Effector CD4-positive, alpha-beta T cell (primary cell): ENCODE measurements around the gene BMP8B.
"Not testable (repeated sequence)": the region's sequence is repeated elsewhere in the genome, so short reads cannot be mapped to it uniquely, and the experiment has no call there.

Experiments used
- DNase-seq: peaks from one replicate; pipeline ENCODE4 v3.0.0-alpha.2; 2020

Gene BMP8B

DNA sequence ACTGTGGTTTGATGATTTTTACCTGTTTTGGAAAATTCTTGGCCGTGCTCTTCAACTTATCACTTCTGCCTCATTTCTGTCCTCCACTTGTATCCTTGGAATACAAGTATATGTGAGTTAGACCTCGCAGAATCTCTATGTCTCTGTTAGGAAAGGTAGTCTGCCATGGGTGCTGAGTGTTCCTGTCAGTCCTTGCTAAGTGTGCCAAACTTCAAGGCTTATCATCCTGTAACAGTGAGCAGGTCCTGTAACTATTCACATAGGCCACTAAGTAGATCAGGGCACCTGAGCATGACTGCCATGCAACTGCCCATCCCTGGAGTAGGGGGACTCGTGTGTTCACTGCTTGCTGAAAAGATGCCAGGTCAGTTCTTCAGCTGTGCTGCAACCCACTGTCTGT is 24.2 kb upstream of the BMP8B start:
- DNase-seq, result no peak

DNA sequence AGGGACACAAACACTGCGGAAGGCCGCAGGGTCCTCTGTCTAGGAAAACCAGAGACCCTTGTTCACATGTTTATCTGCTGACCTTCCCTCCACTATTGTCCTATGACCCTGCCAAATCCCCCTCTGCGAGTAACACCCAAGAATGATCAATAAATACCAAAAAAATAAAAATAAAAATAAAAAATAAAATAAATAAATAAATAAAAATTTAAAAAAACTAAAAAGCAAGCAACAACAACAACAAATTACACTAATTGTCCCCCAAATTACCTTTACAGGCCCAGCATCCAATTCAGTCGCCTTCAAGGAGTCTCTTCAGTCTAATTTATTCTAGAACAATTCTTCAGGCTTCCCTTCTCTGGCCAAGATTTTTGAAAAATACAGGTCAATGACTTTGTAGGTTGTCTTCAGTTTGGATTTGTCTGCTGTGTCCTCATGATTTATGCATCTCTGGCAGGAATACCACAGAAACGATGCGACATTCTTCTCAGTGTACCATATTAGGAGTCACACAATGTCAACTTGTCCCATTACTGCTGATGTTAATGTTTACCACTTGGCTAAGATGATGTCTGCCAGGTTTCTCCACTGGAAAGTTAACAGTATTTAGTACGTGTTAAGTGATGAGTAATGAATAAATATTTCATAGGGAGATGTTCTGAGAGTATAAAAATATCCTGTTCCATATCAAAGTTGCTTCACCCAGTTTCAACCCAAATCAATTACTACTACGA is 20.3 kb upstream of the BMP8B start:
- no peak for DNase-seq

DNA sequence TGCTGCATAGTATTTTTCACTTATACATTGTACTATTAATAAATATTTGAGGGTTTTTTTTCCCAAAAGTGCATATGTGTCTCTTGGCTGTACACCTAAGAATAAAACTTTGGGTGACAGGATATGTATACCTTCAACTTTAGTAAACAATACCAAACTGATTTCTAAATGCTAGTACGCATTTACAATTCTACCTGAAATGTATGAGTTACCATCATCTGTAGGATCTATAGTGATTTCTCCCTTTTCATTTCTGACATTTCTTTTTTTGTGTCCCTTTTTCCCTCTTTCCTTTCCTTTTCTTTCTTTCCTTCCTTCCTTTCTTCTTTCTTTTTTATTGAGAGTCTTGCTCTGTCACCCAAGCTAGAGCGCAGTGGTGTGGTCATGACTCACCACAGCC is 16.7 kb upstream of the BMP8B start:
- DNase-seq, result no peak

DNA sequence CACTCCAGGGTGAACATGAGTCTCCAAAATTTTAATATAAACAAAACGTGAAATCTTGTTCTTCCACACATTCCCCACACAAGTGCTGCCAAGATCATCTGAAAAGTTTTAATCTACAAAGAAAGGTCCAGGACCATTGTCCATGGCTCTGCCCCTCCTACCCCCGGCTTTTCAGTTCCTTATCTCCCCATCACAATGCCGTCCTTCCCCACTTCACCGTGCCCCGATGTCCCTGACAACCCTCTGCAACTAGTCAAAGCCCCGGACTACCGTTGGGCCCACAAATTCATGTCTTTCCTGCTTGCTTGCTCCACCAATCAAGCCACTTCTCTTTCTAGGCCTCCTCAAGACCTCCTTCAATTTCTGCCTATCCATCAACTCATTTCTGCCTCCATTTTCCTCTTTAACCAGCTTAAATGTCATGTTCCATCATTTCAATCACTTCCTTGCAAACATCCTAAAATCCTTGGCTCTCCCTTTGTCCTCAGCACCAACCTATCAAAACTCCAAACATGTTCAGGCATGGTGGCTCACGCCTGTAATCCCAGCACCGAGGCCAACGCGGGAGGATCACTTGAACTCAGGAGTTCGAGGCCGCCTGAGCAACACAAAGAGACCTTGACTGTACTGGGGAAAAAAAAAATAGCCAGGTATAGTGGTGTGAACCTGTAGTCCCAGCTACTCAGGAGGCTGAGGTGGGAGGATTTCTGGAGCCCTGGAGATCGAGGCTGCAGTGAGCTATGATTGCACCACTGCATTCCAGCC is 14.0 kb upstream of the BMP8B start:
- no peak for DNase-seq

DNA sequence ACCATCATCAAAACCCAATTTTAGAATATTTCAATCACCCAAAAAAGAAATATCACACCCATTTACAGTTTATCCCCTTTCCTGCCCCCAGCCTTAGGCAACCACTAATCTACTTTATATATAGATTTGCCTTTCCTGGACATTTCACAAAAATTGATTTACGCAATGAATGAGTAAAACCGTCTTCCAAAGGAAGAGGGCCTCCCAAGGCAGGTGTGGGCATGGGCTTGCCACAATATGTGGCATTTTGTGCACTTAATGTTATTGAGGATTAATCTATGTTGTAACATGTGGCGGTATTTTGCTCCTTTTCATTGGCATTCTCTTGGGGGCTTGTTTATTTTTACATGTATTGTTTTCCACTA is 11.8 kb upstream of the BMP8B start:
- DNase-seq, result no peak

DNA sequence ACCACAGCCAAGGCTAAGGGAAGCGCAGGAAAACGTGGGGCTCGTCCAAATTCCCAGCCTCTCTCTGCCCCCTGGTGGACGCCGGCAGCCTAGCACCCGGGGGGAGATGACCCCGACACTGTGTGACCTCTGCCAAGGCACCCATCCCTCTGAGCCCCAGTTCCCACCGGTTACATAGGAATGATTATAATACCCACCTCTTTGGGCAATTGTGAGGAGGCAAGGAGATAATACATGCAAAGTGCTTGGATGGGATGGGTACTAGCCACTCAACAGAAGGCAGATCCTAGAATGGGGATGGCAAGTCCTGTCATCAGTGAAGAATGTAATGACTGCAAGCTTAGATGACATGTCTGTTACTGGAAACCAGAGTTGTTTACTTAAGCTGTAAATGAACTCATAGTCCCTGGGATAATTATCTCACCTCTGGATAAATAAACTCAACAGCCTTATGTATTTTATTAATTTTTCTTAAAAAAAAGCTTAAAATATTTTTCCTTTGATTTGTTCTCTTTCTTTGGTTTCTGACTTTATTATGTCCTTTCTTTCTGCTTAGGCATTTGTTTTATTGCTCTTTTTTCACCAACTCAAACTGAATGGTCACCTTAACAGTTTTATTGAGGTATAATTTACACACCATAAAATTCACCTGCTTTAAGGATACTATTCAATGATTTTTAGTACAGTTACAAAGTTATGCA is 11.3 kb upstream of the BMP8B start:
- peak; percentile 56 for DNase-seq

DNA sequence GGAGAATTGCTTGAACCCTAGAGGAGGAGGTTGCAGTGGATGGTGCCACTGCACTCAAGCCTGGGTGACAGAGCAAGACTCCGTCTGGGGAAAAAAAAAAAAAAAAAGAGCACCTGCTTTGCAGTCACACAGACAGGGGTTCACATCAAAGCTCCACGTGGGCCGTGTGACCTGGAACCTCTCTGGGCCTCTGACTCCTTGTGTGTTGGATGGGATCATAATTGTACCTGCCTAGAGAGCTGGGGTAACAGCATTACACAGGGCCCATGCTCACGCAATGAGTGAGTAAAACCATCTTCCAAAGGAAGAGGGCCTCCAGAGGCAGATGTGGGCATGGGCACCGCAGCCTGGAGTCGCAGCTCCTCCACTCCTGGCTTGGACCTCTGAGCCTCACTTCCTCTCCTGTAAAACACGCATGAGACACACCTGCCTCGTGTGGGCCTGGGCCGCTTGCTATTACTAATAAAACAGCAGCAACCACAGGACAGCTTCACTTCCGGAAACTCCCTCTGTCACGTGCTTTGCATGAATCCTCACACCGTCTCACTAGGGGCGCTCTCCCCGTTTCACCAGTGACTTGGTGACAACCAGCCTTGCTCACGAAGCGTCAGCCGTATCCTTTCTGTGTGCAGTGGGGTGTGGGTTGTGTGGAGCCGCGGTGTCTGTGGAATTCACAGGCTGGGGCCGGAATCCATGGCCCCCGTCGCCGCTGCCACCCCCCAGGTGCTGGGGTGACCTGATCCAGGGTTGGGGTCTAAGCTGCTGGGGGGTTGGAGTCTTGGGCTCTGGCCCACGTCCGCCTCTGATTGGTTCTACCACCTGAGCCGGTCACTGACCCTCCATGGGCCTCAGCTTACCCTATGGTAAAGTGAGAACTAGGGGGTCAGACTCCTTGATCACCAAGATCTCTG is 10.4 kb upstream of the BMP8B start:
- DNase-seq, result peak; percentile 86

DNA sequence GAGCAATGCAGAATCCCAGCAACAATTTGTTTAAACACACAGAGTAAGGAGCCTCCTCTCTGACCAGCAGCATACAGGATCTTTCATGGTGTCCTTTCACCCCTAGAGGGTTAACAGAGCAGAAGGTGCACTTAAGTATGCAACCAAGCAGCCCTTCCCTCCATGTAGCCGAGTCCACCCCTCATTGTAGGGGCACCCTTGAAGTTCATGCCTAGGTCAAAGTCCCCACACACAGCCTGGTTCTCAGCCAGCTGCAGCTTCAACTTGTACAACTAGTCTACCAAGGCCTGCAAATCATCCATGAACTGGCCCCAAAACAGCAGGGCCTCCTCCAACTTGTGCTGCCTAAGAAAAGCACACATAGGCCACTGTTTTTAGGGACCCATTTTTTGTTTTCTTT is 7.0 kb upstream of the BMP8B start:
- DNase-seq, result no peak

DNA sequence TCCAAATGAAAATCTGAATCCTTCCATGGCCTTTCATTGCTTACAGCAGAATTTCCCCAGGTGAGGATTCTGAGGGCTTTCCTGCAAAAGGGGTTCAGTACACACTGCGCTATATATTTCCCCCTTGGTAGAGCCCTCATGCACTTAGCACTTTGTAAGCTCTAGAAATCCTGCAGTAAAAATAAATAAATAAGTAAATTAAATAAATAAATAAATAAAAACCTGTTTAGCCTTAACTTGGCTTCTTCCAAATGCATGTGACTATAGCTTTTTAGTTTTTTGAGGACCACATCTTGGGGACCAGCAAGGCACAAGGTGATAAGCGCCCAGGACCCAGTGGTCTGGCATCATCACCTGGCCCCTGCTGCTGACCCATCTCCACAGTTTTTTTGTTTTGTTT is 3.2 kb upstream of the BMP8B start:
- no peak for DNase-seq

DNA sequence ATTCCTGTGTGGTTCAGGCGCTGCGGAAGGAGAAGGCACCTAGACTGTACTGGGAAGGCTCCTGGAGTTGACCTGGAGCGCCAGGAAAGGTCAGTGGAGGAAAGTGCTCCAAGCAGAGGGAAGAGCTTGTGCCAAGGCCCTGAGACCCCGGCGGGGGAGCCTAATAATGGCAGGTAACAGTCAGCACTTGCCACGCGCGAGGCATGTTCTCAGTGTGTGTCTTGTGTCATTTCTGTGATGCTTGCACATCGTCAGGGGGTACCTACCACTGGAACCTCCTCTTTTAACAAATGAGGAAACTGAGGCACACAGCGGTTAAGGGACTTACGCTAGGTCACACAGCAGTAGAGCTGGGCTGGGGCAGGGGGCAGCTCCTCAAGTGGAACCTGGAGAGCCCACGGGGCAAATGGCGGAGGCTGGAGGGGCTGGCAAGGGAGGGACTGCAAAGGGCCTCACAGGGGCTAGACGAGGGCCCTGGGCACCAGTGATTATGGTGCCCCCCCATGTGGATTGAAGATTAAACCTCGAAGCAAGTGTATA is 976 bp upstream of the BMP8B start:
- DNase-seq, result no peak

DNA sequence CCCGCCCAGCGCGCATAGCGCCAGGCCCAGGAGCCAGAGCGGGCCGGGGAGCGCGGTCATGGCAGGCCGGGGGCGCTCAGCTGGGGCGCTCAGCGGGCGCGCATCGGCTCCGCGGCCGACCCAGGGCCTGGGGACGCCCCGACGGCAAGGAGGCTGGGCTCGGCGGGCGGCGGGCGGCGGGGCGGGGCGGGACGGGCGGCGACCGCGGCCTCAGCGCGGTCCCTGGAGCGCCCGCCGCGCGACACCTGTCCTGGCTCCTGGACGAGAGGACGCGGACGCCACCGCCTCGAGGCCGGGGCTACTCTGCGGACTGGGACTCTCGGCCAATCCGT is 273 bp downstream of the BMP8B start:
- DNase-seq, result no peak

DNA sequence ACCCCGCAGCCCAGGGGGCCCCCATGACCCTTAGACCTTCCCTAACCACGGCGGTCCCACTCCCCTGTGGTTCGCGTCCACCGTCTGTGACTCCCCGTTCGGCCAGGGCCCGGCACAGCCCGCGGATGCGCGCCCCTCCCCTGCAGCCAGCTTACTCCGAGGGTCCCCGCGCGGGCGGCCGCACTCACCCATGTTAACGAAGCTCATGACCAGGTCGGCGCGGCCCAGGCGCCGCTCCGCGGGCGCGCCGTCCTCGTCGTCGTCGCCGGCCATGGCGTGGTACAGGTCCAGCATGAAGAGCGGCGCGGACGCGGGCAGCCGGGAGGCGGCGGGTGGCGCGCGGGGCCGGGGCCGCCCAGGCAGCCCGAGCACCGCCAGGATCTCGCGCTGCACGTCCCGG is 701 bp downstream of the BMP8B start:
- not testable (repeated sequence) for DNase-seq

DNA sequence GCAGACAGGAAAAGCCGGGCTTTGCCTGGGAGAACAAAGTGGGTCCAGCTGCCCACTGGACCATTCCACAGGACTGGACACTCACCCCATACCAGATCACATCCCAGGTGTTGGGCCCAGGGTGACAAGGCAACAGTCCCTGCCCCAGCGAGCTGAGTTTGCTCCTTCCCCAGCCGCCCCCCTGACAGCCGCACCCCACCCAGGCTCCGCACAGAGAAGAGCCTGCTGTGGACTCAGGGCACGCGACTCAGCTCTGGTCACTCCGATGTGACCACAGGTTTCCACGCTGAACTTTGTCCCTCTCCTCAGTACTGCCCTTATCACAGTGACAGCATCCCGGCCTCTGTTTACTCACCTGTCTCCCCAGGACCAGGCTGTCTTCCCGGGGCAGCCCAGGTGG is 1.2 kb downstream of the BMP8B start:
- no peak for DNase-seq

DNA sequence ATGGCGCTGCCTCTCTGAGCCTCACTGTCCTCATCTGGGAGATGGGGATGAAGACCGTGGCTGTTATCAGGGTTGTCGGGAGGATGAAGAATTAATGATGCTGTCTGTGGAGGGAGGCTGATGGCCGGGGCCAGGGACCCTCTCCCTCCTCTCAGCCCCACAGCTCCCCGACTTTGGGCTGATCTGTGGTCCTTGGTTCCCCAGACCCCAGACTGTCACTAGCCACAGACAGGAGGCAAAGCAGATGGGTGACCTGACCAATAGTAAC is 1.6 kb downstream of the BMP8B start:
- not testable (repeated sequence) for DNase-seq

DNA sequence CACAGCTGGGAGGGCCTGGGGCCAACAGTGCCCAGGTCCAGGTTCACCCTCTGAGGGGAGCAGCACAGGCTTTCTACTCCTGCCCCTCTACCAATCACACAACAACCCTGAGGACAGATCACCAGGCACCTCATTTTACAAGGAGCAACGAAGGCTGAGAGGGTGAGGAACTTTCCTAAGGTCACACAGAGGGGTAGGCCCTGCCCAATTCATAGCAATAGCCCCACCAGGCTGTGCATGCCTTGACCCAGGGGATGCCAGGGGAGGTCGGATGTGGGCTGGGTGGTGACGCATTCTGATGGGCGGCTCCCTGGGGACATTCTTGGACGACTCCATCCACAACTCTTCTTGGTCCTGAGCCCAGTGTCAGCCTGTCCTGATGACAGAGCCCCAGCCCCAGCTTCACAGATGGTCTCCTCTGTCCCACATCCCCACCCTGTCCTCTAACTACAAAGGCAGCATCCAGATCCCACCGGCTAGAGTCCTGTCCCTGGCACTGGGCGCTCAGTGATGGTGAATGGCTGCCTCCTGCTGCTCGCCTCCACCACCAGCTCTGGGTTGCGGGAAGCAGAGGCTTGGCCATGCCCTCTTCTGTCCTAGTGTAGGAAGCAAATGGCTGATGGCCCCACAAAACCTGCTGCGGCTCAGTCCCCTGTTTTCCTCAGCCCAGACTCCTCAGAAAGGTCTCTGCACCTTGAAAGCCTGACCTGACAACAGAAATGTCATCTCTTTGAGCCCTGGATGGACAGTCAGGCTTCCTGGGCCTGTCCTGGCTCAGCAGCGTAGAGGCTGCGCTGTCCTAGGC is 2.2 kb downstream of the BMP8B start:
- not testable (repeated sequence) for DNase-seq

DNA sequence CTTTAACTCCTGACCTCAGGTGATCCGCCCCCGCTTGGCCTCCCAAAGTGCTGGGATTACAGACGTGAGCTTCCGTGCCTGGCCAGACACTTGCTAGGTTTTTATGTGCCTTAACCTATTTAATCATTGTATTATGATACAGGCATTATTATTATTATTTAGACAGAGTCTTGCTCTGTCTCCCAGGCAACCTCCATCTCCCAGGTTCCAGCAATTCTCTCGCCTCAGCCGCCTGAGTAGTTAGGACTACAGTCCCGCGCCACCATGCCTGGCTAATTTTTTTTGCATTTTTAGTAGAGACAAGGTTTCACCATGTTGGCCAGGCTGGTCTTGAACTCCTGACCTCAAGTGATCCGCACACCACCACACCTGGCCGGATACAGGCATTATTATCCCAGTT is 6.0 kb downstream of the BMP8B start:
- not testable (repeated sequence) for DNase-seq

DNA sequence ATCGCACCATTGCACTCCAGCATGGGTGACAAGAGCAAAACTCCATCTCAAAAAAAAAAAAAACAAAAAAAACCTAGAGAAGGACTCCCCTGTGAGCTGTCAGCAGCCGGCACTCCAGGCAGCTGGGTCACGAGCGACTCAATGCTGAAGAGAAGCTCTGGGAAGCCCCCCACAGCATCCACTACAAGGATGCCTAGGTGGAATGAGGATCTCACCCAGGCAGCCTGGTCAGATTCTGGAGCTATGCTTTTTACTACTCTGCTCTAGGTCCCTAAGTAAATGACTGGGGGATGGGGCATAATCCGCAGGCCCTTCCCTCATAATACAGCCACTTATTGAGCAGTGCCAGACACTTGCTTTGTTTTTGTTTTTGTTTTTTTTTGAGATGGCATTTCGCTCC is 6.6 kb downstream of the BMP8B start:
- DNase-seq, result no peak

DNA sequence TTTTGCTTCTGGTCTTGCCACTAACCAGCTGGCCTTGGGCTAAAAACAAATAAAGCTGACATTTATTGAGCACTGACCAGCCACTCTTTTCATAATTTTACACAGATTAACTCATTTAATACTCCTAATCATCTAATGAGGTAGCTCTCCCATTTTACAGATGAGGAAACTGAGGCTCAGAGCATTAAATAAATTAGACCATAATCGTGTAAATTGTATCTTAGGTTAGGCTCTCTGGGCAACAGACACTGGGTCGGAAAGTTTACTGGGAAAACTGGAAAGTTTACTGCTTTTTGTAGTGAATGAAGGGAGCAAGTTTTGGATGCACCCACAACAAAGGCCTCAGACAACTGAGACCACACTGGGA is 7.3 kb downstream of the BMP8B start:
- no peak for DNase-seq

DNA sequence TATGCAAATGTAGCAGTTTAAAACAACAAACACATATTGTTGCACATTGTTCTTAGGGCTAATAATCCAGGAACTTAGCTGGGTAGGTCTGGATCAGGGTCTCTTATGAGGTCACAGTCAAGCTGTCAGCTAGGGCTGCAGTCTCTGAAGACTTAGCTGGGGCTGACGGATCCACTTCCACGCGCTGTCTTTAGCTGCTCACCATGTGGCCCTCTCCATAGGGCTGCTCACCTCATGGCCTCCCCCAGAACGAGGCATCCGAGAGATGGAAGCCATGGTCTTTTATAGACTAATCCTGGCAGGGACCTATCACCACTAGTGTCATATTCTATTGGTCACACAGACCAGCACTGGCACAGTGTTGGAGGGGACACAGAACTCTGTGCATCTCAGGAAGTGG is 8.8 kb downstream of the BMP8B start:
- no peak for DNase-seq

DNA sequence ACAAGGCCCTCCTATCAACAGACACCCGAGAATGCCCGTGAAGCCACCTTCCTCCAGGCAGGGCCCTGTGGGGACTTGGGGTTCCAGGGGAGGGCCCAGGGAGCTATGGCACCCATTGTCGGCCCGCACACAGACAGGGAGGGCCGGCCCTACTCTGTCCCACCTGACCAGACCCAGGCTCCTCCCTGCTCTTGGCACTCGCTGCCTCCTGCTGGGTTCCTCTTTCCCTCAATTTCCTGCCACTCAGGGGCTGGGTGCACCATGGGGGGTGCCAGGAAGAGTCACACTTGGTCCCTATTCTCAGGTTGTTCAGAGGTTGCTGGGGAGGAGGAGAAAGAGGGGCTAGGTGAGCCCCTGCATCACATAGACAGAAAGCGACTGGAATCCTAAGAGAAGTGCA is 9.5 kb downstream of the BMP8B start:
- no peak for DNase-seq

DNA sequence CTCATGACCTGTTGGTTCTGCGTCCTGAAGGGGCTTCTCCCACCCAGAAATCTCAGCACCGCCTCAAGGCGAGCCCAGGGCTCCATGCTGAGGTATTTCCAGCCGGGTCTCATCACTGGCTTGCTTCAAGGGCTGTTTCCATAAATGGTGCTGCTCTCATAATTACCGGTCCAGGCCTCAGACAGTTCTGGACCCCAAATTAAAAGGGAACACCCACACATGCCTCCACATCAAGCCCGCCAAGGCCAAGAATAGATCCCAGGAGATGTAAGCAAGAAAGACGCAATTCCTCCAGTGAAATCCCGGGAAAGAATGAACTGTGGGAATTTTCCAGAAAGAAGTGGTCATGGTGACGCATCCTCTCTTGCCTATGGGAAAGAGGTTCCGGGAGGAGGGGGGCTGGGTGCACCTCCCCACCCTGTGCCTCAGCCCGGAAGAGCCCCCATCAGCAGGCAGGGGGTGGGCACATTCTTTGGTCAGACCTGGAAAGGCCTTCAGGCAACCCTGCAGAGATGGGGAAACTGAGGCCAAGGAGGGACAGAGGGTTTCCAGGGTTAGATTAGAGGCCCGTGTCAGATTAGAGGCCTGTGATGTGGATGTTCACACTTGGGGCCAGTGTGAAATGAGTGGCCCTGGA is 10.1 kb downstream of the BMP8B start:
- DNase-seq, result not testable (repeated sequence)

DNA sequence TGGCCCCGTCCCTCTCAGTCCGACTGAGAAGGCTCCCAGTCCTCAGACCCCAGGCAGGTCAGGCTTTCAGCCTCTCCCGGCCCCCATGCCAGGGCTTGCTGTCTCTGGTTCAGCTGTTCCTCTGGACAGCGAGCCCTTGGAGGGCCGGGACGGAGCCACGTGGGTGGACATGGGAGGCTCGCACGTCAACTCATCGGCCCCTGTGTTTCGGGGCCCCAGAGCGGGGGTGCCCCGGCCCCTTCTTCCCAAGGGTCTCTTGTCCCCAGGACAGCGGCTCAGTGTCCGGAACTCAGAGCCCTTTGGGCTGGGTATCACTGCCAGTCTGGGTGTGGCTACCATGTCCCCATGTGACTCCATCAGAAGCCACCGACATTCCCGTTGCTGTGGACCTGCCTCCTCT is 10.8 kb downstream of the BMP8B start:
- not testable (repeated sequence) for DNase-seq
